ENCODE data around the gene GAS6. TPM values are rescaled to one million over a fixed set of nuclear protein-coding genes. Genes with fewer than 3 reads are reported as not detected.
"Not testable (repeated sequence)": the region's sequence is repeated elsewhere in the genome, so short reads cannot be mapped to it uniquely, and the experiment has no call there.

Gene GAS6
- total RNA-seq, 1 experiment from 2014 or later = 12.0 TPM

DNA sequence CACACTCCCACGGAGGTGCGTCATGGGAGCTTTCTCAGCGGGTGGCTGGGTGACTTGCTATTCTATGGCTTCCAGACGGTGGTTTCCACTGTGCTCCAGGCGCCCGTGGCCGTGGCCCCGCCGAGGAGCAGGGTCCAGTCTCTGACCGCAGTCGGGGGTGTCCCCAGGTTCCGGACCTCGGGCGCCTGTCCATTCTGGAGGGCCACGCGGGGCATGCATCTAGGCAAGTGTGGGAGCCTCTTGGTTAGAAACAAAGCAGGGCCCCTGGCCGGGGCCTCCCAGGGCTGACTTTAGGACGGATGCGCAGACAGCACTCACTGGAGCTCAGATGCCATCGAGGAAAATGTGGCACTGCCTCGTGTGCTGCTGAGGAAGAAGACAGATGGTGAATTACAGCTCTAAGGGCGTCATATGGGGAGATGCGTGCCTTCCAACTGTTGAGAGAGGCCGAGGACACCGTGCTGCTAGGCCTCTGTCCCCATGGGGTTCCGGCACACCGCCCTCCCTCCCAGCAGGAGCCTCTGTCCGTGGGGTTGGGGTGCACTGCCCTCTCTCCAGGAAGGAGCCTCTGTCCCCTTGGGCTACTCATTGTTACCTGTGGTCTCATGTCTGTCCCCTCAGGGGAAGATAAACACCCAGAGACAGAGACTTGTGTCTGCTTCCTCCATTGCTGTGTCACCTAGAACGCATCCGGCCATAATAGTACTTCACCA is 66.8 kb downstream of the GAS6 start:
- no peak for DNase-seq (ENCODE audit: extremely low read depth, low read depth)

DNA sequence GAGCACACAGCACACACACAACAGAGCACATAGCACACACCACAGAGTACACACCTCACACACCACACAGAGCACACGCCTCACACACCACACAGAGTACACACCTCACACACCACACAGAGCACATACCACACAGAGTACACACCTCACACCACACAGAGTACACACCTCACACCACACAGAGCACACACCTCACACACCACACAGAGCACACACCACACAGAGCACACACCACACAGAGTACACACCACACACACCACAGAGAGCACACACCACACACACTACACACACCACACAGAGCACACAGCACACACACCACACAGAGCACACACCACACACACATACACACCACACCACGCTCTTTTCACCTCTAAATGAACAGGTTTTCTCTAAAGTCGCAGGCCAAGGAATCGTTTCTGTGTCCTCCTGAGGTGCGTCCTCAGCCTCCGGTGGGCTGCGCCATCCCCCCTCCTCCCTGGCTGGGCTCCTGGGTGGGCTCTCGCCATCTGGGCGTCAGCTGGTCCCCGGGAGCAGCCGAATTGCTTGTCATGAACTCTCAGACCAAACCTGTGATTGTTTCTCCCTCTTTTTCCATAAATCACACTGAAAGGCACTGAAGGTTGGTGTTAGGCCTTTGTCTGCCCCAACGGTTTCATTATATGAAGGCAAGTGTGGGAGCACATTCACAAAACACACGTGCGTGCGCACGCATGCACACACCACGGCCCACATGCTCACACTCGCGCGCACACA is 67.5 kb downstream of the GAS6 start:
- DNase-seq (ENCODE audit: extremely low read depth, low read depth) = no peak

DNA sequence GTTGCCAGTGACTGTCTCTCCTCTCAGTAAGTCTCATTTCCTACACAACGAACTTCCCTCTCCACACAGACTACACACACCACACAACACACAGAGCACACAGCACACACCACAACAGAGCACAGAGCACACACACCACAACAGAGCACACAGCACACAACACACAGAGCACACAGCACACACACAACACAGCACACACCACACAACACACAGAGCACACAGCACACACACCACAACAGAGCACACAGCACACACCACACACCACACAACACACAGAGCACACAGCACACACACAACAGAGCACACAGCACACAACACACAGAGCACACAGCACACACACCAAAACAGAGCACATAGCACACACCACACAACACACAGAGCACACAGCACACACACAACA is 68.5 kb downstream of the GAS6 start:
- DNase-seq (ENCODE audit: extremely low read depth, low read depth) = not testable (repeated sequence)

DNA sequence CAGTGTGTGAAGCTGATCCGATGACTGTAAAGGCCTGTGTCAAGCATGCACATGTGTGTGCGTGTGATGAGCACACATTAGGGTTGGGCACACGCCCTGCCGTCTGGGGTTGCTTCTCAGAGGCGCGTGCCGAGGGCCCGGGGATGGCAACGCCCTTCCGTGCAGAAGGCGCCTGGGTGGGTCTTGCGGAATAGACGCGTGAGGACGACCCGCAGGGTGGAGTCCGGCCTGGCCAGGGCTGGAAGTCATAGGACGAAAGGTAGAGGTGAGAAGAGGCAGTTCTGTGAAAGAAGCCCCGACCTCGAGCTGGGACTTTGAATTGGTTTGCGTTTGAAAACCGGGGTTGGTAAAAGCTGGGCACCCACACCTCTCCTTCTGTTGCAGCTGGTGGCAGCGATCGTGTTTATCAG is 69.1 kb downstream of the GAS6 start:
- no peak for DNase-seq (ENCODE audit: extremely low read depth, low read depth)

DNA sequence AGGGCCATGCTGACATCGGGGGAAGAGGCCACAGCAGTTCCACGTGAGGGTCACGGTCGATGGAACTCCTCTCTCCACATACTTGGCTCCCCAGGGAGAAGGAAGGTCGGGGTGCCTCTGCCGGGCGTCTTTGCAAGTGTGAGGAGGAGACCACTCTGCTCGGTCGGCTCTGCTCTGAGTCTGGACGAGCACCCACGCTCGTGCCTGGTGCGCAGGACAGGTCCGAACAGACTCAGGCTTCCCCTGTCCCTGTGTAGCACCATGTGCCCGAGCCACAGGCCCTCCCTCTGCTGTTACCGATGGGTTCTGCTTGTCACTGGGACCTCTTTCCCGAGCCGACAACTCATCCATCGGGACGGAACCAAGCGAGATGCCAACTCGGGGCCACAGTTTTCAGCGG is 69.8 kb downstream of the GAS6 start:
- DNase-seq (ENCODE audit: extremely low read depth, low read depth) = no peak

DNA sequence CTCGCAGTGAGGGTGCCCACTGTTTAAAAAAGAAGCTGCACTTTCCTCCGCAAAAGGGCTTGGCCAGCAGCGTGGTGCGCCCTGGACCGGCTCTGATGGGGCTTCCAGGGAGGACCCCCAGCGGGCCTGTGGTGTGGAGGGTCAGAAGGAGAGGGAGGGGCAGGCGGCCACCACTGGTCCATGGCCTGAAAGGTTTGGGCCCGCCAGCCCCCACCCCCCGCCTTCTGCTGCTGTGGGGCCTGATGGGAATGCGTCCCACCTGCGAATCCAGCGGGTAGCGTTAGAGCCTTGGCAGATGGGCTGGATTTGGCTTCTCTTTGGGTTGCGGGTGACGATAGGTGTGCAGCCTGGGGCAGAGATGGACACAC is 70.2 kb downstream of the GAS6 start:
- DNase-seq (ENCODE audit: extremely low read depth, low read depth) = no peak

DNA sequence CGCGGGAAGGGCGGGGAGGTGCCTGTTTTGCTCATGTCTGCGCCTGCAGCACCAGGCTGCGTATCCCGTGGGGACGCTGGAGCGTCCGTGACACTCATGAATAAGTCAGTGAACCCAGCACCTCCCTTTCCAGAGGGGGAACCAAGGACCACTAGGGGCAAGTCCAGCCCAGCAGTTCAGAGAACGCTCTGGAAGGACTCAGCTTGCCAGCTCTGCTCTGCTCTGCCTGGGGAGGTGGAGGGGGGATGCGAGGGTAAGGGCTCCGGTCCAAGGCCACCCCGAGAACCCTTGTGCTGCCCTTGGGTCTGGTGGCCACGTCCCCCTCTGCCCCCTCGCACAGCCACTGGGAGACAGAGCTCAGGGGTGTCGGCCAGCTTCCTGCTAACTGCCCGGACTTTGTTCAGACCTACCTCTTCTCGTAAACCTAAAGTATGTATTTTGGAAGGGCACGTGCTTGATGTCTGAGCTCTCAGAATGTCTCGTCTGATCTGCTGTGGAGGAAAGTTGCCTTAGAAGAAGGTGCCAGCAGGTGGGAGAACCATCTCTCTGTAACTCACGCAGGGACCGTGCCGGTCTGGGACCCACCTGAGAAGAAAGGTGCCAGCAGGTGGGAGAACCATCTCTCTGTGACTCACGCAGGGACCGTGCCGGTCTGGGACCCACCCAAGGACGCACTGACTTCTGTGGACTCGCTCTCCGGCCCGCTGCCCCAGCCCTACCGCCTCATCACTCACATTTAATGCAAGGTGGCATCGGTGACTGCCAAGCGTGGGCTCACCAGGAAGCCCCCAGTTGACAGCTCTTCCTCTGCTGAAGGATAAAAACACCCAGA is 70.8 kb downstream of the GAS6 start:
- DNase-seq (ENCODE audit: extremely low read depth, low read depth) = no peak

DNA sequence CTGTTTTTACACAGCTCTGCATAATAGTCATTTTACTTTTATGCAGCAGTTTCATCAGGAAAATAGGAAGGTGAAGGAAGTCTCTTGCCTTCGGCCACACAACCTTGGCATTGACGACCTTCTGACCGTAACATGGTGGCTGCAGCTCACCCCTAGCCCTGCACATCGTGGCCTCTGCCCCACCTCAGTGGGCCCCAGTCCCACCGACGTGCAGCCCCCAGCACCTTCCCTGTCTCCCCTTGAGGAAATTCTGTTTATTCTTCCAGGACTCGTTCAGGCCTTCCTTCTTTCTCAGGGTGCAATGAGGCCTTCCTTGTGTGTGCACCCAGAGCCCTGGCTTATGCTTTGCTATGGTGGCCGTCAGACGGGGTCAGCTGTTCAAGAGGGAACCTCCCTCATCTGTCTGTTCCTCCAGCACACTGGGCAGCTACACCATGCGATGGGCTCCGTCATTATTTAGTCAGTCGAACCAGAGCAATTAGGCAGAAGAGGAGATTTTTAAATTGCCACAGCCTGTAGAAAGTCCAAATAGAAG is 71.6 kb downstream of the GAS6 start:
- no peak for DNase-seq (ENCODE audit: extremely low read depth, low read depth)

DNA sequence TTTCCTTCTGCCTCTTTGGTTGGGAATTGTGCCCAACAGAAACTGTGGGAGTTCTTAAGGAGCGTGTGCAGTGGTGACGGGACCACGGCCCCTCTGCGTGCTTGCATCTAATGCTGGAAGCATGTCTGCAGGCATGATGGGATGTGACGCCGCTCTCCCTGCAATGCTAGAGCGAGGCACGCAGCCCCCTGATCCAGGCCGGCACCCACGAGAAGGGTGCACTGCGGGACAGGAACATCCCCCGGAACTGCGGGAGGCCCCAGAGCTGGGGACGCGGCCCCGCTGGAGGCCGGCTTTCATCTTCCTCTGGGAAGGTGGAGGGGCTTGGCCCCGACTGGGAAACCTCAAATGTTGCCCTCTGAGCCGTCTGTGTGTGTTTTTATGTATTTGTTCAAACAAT is 72.1 kb downstream of the GAS6 start:
- DNase-seq (ENCODE audit: extremely low read depth, low read depth) = no peak

DNA sequence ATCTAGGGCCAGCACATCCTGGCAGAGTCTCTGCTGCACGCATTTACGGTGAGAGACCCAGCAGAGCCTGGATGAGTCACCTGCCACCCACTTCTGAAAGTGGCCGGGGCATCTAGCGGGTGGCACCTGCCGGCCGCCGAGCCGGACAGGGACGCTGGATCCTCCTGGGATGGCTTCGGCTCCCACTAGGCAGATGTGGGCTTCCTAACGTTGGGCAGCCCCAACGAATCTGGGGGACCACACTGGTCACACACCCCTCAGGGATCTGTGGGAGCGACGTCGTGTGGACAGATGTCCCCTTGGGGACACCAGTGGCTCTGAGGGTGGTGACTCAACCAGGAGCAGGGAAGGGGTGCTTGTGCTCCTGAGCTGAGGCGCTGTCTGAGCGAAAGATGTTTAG is 72.7 kb downstream of the GAS6 start:
- no peak for DNase-seq (ENCODE audit: extremely low read depth, low read depth)

DNA sequence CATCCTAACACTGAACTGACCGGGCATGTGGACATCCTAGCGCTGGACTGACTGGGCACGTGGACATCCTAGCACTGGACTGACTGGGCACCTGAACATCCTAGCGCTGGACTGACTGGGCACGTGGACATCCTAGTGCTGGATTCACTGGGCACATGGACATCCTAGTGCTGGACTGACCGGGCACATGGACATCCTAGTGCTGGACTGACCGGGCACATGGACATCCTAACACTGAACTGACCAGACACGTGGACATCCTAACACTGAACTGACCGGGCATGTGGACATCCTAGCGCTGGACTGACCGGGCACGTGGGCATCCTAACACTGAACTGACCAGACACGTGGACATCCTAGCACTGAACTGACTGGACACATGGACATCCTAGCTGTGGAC is 73.9 kb downstream of the GAS6 start:
- not testable (repeated sequence) for DNase-seq (ENCODE audit: extremely low read depth, low read depth)

DNA sequence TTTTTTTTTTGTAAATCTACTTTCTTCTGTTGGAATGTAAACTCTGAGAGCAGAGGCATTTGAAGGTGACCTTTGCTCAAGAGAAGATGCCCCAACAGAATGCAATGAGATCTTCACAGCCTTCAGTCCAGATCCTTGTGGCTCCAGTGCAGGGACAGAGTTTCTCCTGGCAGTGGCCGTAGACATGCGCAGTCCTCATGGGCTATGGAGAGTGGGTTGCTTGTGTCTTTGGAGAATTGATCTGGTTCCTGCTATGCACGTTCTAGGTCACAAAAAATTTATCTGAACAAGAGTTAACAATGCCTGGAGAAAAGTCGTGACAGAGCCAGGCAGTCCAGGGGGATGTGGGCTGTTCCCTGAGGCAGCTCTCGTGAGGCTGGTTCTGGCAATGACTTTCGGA is 74.7 kb downstream of the GAS6 start:
- no peak for DNase-seq (ENCODE audit: extremely low read depth, low read depth)

DNA sequence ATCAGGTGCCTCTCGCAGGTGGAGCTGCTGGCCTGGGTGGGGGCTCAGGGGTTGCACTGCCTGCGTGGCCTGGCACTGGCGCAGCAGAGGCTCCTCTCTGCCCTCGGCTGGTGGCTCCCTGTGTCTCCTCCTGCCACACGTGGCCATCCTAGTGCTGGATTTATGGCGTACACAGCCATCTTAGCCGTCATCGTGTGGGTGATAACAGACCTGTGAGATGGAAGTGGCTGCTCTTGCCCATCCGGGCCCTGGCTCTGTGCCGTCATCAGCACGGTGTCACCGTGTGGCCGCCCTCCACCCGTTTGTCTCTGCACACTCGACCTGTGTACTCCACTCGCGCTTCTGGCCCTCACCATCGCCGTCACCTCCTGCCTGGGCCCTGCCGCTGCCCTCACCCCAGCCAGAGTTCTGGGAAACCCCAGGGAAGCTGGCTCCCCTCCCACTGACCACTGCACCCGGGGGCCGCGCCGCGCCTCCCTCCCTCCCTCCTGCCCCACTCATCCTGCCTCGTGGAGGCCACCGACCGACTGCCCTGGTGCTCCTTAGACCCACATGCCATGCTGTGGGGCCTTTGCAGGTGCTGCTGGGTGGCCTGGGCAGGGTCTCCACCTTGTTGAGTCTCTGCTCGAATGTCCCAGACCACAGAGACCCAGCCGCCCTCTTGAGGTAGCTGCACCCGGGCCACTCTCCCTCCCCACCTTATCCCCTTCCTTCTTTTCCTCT is 75.3 kb downstream of the GAS6 start:
- DNase-seq (ENCODE audit: extremely low read depth, low read depth) = no peak

DNA sequence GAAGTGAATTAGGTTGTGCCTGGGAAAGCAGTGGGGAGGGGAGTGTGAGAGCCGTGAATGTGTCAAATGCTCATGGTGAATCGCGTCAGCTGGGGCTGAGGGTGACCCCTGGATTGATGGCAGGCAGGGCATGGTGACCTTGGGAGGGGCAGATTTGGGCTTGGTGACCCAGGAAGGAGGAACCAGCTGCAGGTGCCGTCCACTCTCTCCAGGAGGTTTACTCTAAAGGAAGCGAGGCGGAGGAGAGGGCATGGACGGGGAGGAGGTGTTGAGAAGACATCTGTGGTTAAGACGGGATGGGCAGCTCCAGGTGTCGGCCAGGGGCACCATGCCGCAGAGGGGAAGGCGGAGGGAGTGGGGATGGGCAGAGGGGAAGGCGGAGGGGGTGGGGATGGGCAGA is 76.2 kb downstream of the GAS6 start:
- no peak for DNase-seq (ENCODE audit: extremely low read depth, low read depth)

DNA sequence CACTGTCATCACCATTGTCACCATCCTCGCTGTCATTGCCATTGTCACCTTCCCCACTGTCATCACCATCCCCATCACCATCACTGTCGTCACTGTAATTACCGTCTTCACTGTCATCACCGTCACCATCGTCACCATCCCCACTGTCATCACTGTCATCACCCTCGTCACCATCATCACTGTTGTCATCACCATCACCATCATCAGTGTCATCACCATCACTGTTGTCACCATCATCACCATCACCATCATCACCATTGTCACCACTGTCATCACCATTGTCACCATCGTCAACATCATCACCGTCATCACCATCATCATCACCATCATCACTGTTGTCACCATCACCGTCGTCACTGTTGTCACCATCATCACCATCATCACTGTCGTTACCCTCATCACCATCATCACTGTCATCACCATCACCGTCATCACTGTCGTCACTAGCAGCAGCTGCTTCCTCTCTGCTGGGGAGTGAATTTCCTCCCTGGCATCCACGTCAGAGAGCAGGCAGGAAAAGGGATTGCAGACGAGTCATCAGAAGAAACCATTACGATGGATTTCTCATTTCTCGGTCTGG is 77.5 kb downstream of the GAS6 start:
- no peak for DNase-seq (ENCODE audit: extremely low read depth, low read depth)

DNA sequence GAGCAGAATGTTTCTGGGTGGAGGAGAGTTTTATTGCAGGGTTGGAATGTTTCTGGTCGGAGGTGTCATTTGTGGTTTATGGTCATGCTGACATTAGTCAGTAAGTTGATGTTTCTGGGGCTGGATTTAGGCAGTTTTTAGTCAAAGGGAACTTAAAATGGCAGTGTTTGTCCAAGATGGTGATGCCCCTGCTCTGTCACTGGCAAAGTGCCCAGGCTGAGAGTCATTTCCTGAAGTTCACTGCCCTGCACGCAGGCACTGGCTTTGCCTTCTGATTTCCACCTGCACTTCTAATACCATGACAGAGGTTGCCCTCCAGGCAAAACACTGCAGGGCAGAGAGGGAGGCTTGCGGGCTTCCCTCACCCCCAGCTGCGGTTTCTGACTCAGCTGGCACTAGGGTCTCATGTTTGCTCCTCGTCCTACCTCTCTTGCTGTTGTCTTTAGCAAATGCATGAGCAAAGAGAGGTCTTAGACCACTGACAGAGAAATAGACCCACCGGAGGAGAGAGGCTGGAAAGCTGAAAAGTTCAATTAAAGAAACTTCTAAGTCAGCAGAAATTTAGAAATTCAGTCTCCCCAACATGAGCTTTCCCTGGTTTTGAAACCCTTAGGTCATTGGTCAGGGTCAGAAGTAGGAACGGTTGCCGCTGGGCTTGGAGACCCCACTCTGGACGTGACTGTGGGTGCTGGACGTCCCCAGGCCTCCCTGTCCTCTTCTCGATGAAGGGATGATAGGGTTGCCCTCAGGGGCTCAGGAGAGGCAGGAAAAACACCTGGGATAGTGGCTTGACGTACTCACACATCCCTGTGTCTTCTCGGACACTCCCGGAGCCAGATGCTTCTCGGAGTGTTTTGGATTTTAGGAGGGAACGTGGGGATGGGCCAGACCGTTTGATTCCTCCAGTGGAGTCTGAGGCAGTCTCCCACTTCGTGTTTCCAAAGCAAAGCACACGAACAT is 78.5 kb downstream of the GAS6 start:
- no peak for DNase-seq (ENCODE audit: extremely low read depth, low read depth)

DNA sequence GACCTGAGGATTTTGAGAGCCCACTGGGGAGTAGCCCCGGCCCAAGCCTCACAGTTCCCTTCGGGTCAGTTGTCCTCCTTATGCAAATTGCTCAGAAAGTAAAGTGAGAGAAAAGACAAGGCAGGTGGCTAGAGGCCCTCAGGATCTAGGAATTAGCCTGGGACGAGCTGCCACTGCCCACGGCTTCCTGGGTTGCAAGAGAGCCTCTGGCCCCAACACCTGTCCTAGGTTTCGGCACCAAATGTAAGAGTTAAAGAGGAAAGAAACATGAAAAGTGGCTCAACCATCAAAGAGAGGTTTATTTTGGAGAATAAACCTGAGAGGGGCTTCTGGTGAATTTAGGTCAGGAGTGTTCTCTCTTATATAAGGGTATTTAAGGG is 79.2 kb downstream of the GAS6 start:
- DNase-seq (ENCODE audit: extremely low read depth, low read depth) = no peak

DNA sequence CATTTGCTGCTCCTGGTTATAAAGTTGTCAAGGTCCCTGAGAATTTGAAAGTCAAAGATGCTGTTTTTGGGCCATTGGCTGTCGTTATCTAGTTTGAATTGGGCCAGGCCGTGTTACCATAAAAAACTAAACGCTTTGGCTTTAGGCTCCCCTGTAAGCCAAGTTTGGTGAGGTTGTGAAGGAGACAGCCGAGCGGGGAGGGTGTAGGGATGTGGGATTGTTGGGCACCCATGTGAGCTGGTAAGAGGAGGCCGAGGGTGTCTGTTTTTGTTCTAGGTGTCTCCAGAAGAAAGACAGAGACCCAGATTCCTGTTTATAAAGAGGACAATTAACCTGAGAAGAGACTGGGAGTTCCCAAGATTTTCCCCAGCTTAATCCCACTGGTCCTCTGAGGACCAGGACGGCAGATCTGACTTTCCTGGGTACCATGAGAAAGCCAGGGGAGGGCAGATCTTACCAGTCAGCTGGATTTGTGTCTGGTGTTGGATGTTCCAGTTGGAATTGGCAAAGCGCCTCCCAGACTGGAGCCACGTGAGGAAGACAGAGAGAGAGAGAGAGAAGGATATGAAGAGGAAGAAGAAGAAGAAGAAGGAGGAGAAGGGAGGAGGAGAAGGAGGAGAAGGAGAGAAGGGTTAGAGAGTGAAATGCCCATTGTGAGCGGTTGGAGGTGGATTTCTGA is 79.8 kb downstream of the GAS6 start:
- no peak for DNase-seq (ENCODE audit: extremely low read depth, low read depth)
